H1 (cell line): ENCODE measurements around the gene KRR1.
A peak's percentile ranks its signal among the peaks of the same experiment; 100 is the strongest.

Experiments used
- CEBPB ChIP-seq: IDR thresholded peaks from 2 replicates; pipeline ENCODE4 v1.6.1; 2012; ENCODE audit warnings: low read depth, low read length
- CTCF ChIP-seq, 3 experiments: IDR thresholded peaks; 1 replicate in 2 of 3; 2 replicates in 1 of 3; pipeline versions ENCODE4 v1.5.1 to v1.6.1; 2011; ENCODE audit warnings: low read length in 3 of 3, mild to moderate bottlenecking in 3 of 3, inconsistent platforms in 2 of 3, low read depth in 1 of 3, moderate library complexity in 1 of 3; ENCODE audit not compliant: insufficient read depth in 1 of 3; ENCODE audit errors: control extremely low read depth in 1 of 3
- EP300 ChIP-seq, 2 experiments: IDR thresholded peaks; 1 replicate in 1 of 2; 2 replicates in 1 of 2; pipeline ENCODE4 v1.6.1; 2011 to 2012; ENCODE audit warnings: low read depth in 2 of 2, low read length in 2 of 2, mild to moderate bottlenecking in 2 of 2, borderline replicate concordance in 1 of 2, inconsistent platforms in 1 of 2, moderate library complexity in 1 of 2
- GTF2F1 ChIP-seq: IDR thresholded peaks from 2 replicates; pipeline ENCODE4 v1.6.1; 2012; ENCODE audit warnings: low read depth, low read length, improper control_type of control experiment, borderline replicate concordance
- MAFK ChIP-seq: IDR thresholded peaks from 2 replicates; pipeline ENCODE4 v1.6.1; 2012; ENCODE audit warnings: low read depth, mild to moderate bottlenecking, improper control_type of control experiment, low read length
- POLR2A ChIP-seq, 2 experiments: IDR thresholded peaks; 1 replicate in 1 of 2; 2 replicates in 1 of 2; pipeline ENCODE4 v1.6.1; 2011; ENCODE audit warnings: low read depth in 2 of 2, low read length in 2 of 2, mild to moderate bottlenecking in 2 of 2; ENCODE audit errors: control extremely low read depth in 1 of 2
- SP1 ChIP-seq: IDR thresholded peaks from 2 replicates; pipeline ENCODE4 v1.6.1; 2011; ENCODE audit warnings: low read depth, low read length
- TEAD4 ChIP-seq: IDR thresholded peaks from 2 replicates; pipeline ENCODE4 v1.6.1; 2012; ENCODE audit warnings: low read depth, low read length, inconsistent platforms, mixed read lengths

DNA sequence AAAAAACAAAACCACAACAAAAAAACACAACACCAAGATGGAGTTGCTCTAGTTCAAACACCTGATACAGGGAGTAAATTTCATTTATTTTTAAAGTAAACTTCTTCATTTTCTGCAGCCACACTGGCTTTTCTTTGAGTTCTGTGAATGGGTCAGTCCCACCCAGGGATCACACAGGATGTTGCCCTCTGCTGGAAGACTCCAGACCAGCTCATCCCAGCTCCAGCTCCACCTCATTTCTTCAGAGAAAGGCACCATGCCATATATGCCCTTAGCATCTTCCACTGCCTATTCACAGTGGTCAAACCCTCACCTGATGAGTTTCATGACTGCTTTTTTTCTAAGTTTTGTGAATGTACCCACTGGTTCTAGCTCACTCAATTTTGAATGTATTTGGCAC is 22.9 kb downstream of the KRR1 start:
- TF ChIP-seq TEAD4 (no peak), CTCF (IDR thresholded peaks at IDR 0.05; ENCODE audit: control extremely low read depth in 1 of 3, insufficient read depth in 1 of 3, low read depth in 1 of 3, low read length in 3 of 3) (peak; percentile 51 to 60 (median 59)), CEBPB (no peak), EP300 (IDR thresholded peaks at IDR 0.05; ENCODE audit: borderline replicate concordance in 1 of 2, low read depth in 2 of 2, low read length in 2 of 2) (no peak), GTF2F1 (no peak), POLR2A (IDR thresholded peaks at IDR 0.05; ENCODE audit: control extremely low read depth in 1 of 2, low read depth in 2 of 2, low read length in 2 of 2) (no peak), MAFK (no peak), SP1 (no peak)
